Cardiac muscle cell (in vitro differentiated cells and primary cell): ENCODE data around the gene HYDIN. TPM values are rescaled to one million over a fixed set of nuclear protein-coding genes. Genes with fewer than 3 reads are reported as not detected.
A peak's percentile ranks its signal among the peaks of the same experiment; 100 is the strongest.
"Not testable (repeated sequence)": the region's sequence is repeated elsewhere in the genome, so short reads cannot be mapped to it uniquely, and the experiment has no call there.

Experiments
- DNase-seq, 2 donors: peaks; one replicate each; pipeline versions ENCODE4 v3.0.0 to v3.0.0-alpha.2; 2010 to 2017; ENCODE audit warnings: low read depth in 1 of 2, low spot score in 1 of 2
- H3K27ac ChIP-seq: fragments of 200-600 bp; sonication (generic); 2 replicates; pipeline ENCODE4 v1.5.1; 2016
- H3K27me3 ChIP-seq: fragments of 200-600 bp; sonication (generic); 2 replicates; pipeline ENCODE4 v1.6.0; 2016; ENCODE audit warnings: control low read depth
- H3K36me3 ChIP-seq: fragments of 200-600 bp; sonication (generic); 2 replicates; pipeline ENCODE4 v1.5.1; 2016; ENCODE audit warnings: control low read depth
- H3K4me1 ChIP-seq: fragments of 200-600 bp; sonication (generic); 2 replicates; pipeline ENCODE4 v1.8.1; 2017; ENCODE audit warnings: low read depth, mild to moderate bottlenecking, mixed run types
- H3K4me3 ChIP-seq: fragments of 200-600 bp; sonication (generic); 2 replicates; pipeline ENCODE4 v1.5.1; 2016; ENCODE audit warnings: mild to moderate bottlenecking
- H3K9me3 ChIP-seq: fragments of 200-600 bp; sonication (generic); 2 replicates; pipeline ENCODE4 v1.5.1; 2017; ENCODE audit warnings: low read depth, mild to moderate bottlenecking, control low read depth
- polyA plus RNA-seq: library from polyadenylated mRNA; unstranded; fragments of >200 nt; fragmentation: Nextera tagmentation; extraction: Ambion mirVana; gene quantifications from 2 replicates; pipeline ENCODE4 v1.2.1, GENCODE V29; 2016
- total RNA-seq: library from RNA; depleted of rRNA; stranded (reverse); fragments of >200 nt; gene quantifications from 2 replicates; pipeline ENCODE4 v1.2.3, GENCODE V29; 2016
- TF ChIP-seq, protein P1 (sequence below): IDR thresholded peaks from 2 replicates; pipeline ENCODE4 v1.5.1; 2012; ENCODE audit warnings: low read depth, mild to moderate bottlenecking, low read length

Gene HYDIN
- total and polyA plus RNA-seq, 2 experiments from 2014 or later = 1.8 to 2.0 TPM

DNA sequence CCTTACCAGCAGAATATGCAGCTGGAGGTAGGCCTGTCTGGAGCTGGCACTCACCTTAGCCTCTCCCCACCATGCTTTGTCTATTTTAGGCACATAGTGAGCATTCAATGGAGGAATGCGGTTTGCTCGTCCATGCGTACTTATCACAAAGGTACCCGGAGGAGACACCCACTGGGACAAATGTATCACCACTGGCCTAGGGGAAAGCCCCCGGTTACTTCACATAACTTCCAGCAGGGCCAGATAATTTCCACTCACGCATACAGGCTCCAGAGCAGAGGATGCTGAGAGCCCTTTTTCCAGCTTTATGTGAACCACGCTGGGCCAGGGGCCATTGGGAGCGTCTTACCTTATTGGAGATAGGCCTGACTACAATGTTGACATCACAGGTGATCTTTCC lies 348.2 kb downstream of the HYDIN start:
- not testable (repeated sequence) for H3K27me3 ChIP-seq, DNase-seq, H3K36me3 ChIP-seq, H3K4me3 ChIP-seq, H3K9me3 ChIP-seq, H3K27ac ChIP-seq, H3K4me1 ChIP-seq

DNA sequence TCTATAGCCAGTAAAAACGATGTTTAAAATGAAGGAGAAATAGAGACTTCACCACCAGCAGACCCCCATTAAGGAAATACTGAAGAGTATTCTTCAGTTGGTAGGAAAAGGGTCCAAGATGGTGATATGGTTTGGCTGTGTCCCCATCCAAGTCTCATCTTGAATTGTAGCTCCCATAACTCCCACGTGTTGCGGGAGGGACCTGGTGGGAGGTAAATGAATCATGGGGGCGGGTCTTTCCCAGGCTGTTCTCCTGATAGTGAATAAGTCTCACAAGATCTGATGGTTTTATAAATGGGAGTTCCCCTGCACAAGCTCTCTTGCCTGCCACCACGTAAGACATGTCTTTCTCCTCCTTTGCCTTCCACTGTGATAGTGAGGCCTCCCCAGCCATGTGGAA lies 352.6 kb downstream of the HYDIN start:
- H3K9me3 ChIP-seq, H3K36me3 ChIP-seq, H3K27me3 ChIP-seq, DNase-seq, H3K27ac ChIP-seq, H3K4me1 ChIP-seq, H3K4me3 ChIP-seq: not testable (repeated sequence)

DNA sequence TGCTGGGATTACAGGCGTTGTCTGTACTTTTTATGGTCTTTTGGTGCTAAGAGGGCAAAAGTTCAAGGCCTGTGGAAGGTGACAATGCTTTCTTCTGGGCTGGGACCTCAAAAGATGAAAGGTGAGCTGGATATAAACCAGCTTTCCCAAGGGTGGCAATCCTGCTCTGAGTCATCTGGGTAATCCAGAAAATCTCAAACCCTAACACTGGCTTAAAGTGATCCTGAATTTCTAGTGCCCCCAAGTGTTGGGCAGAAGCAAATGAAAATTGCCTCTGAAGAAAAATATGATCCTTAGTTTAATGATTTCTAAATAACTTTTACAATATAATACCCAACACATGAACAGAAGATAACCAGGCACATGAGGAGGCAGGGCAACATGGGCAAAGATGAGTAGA lies 354.1 kb downstream of the HYDIN start:
- H3K9me3 ChIP-seq, H3K4me1 ChIP-seq, H3K4me3 ChIP-seq, H3K36me3 ChIP-seq, DNase-seq, H3K27me3 ChIP-seq, H3K27ac ChIP-seq: not testable (repeated sequence)

DNA sequence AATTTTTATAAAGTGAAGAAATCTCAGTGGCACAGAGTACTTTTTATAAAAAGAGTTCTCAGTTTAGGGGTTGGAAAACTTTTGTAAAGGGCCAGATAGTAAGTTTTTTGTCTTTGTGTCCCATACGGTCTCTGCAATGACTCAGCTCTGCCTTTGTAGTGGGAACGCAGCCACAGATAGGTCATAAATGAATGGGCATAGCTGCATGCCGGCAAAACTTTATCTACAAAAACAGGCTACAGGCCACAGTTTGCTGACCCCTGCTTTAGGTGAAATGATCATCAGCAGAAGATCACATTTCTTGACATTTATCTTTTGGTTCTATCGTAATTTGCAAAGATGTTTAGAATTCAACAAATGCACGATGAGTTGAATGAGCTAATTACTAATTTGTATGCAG lies 365.8 kb downstream of the HYDIN start:
- DNase-seq, H3K9me3 ChIP-seq, H3K36me3 ChIP-seq, H3K27ac ChIP-seq, H3K4me3 ChIP-seq, H3K27me3 ChIP-seq, H3K4me1 ChIP-seq: not testable (repeated sequence)

DNA sequence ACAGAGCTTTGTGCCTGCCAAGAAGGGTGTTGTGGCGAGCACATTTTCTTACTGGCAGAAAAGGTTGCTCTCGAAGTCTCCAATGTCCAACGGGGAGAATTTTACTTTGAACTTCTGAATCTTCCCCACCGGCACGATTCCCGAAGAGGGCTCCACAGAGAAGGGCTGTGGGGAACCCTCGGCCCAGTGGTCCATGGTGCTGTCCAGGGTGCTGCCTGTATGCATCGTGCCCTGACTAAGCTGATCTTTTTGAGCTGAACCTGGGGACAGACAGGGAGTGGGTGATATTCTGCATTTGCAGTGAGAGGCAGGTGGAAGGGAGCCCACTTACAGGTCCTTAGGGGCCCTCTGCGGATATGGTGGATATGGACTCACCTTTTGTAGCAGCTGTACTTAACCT lies 368.5 kb downstream of the HYDIN start:
- not testable (repeated sequence) for H3K4me1 ChIP-seq
- DNase-seq = peak in 1 of 2 donors; percentile 39

DNA sequence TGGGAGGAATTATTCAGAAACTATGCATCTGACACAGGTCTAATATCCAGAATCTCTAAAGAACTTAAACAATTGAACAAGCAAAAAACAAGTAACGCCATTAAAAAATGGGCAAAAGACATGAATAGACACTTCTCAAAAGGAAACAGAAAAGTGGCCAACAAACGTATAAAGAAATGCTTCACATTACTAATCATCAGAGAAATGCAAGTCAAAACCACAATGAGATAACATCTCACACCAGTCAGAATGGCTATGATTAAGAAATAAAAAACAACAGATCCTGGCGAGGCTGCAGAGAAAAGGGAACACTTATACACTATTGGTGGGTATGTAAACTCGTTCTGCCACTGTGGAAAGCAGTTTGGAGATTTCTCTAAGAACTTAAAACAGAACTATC lies 379.2 kb downstream of the HYDIN start:
- not testable (repeated sequence) for H3K36me3 ChIP-seq, H3K4me1 ChIP-seq, H3K9me3 ChIP-seq, H3K4me3 ChIP-seq, H3K27me3 ChIP-seq, H3K27ac ChIP-seq
- DNase-seq = peak in 1 of 2 donors; percentile 14

More for the DNA sequence above, 368.5 kb downstream of the HYDIN start:
- not testable (repeated sequence) for H3K9me3 ChIP-seq, H3K27ac ChIP-seq, H3K27me3 ChIP-seq, H3K36me3 ChIP-seq, H3K4me3 ChIP-seq

DNA sequence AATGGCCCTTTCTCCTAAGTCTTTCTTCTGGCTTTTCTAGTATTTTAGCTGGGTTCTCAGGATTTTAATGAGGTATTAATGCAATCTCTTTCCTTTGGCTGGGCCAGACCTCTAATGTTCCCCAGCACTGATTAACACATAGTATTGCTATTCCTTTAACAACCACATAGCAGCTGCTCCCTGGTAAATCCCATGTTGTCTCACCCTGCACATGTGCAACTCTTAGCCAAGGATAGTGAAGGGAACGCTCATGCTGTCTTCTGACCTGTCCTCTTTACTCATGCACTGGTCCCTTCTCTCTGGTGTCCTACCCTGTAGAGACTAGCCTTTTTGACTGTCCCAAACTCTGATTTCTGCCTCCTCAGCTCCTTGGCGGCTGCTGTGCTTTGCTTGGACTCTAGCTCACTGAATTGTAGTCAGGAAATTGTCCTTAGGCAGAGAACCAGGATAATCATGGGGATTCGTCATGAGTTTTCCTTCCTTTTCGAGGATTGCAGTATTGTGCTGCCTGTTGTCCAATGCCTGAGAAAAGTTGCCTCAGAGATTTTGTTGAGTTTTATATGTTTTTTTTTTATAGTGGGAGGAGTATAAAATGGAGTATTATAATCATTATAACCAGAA lies 406.9 kb downstream of the HYDIN start:
- H3K27ac ChIP-seq, H3K27me3 ChIP-seq, H3K4me3 ChIP-seq, H3K4me1 ChIP-seq, H3K9me3 ChIP-seq, DNase-seq, H3K36me3 ChIP-seq: not testable (repeated sequence)

DNA sequence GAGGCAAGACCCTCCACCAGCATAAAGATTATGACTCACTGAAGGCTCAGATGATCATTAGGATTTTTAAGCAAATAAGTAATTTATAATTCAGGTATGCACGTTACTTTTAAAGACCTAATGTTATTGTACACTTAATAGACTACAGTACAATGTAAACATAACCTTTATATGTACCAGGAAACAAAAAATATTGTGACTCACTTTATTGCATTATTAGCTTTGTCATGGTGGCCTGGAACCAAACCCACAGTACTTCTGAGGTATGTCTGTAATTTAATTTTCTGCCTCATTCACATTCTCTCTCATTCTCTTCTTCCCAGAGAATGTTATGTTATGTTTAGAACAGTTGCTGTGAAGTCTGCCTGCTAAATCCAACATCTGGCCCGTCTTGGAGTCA lies 407.8 kb downstream of the HYDIN start:
- H3K4me3 ChIP-seq, H3K27ac ChIP-seq, H3K4me1 ChIP-seq, DNase-seq, H3K27me3 ChIP-seq, H3K36me3 ChIP-seq, H3K9me3 ChIP-seq: not testable (repeated sequence)

DNA sequence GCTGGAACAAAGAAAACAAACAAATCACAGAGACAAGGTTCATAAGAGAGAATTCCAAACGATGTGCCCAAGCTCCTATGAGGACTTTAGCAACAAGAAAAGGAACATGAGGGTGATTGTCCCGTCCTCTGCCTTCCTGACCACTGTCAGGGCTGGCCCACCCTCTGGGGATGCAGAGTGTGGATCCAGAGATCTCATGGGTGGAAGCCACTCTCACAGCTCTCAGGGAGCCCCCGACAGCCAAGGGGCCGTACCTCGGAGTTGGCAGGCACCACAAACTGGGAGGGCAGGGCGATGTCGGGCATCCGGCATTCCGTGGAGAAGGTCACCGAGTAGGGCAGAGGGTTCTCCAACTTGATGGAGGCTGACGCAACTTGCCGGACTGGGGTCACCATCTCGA lies 412.4 kb downstream of the HYDIN start:
- H3K36me3 ChIP-seq, H3K27ac ChIP-seq, H3K9me3 ChIP-seq, H3K27me3 ChIP-seq, H3K4me1 ChIP-seq, DNase-seq, H3K4me3 ChIP-seq: not testable (repeated sequence)

DNA sequence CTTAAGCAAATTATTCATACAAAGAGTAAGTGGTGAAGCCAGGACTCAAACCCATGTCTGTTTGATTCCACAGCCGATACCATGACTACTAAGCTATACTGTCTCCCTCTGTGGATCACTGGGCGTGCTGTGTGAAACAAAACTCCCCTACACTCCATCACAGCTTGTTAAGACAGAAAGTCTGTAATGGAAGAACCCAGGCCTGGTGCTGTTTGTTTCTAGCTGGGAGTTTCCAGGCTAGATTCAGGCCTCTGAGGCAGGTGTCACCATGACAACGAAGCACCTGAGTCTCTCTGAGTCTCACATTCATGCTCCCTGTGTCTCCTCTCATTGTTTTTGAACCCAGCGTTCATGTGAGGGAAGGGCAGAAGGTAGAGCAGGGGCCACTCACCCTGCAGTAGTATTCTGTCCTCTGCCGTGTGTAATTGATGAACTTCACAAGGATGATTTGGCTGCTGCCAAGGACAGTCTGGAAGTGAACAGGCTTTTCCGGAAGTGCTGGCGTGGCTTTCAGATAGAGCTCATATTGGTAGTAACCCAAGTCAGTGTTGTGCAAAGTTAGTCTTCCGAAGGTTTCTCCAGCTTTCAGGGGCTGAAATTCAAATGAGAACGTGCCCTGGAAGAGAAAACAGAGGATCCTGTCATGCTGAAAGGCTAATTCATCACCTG lies 421.0 kb downstream of the HYDIN start:
- DNase-seq = no peak
- no peaks in the 10 kb centered on the region for H3K9me3 ChIP-seq
- H3K27ac ChIP-seq = no peak overlapping the region
- H3K27me3 ChIP-seq = peaks cover 37% of the 10 kb centered on the region
- H3K4me3 ChIP-seq = no peak overlapping the region
- TF ChIP-seq, protein P1, sequence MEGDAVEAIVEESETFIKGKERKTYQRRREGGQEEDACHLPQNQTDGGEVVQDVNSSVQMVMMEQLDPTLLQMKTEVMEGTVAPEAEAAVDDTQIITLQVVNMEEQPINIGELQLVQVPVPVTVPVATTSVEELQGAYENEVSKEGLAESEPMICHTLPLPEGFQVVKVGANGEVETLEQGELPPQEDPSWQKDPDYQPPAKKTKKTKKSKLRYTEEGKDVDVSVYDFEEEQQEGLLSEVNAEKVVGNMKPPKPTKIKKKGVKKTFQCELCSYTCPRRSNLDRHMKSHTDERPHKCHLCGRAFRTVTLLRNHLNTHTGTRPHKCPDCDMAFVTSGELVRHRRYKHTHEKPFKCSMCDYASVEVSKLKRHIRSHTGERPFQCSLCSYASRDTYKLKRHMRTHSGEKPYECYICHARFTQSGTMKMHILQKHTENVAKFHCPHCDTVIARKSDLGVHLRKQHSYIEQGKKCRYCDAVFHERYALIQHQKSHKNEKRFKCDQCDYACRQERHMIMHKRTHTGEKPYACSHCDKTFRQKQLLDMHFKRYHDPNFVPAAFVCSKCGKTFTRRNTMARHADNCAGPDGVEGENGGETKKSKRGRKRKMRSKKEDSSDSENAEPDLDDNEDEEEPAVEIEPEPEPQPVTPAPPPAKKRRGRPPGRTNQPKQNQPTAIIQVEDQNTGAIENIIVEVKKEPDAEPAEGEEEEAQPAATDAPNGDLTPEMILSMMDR = no peak
- no peaks in the 10 kb centered on the region for H3K36me3 ChIP-seq
- no peaks in the 10 kb centered on the region for H3K4me1 ChIP-seq
